GM12878 (cell line): Measurements from ENCODE around the gene ATG14. TPM values are rescaled to one million over a fixed set of nuclear protein-coding genes. Genes with fewer than 3 reads are reported as not detected.

Experiments used
- ATAC-seq: fragments of 200-7000 bp; cut with Tn5 transposase; 3 replicates; pipeline ENCODE4 v1.9.1; 2020; ENCODE audit warnings: mild to moderate bottlenecking, moderate library complexity
- BruUV-seq: library from RNA; stranded (reverse); fragments of 400-500 nt; replicated peaks from 2 replicates; lab custom pipeline; 2021; lab: Mats Ljungman, UMichigan
- CTCF ChIA-PET: fragments of 300-600 bp; sonication (Branson Sonifier 250); formaldehyde crosslinking; extraction: SDS; loops from one replicate; lab custom pipeline; 2021; ENCODE audit warnings: inconsistent platforms; lab: Yijun Ruan, JAX
- POLR2A ChIA-PET: fragments of 350-600 bp; formaldehyde crosslinking; extraction: SDS; loops from one replicate; lab custom pipeline; 2021; ENCODE audit warnings: inconsistent platforms; lab: Charles Lee
- RAD21 ChIA-PET: fragments of 300-600 bp; sonication (Branson Sonifier 250); formaldehyde crosslinking; loops from one replicate; lab custom pipeline; 2023; ENCODE audit warnings: antibody characterized with exemption; ENCODE audit not compliant: unreplicated experiment; lab: Charles Lee
- SMC1A ChIA-PET: fragments of 300-600 bp; sonication (Branson Sonifier 250); formaldehyde crosslinking; loops from one replicate; lab custom pipeline; 2023; ENCODE audit not compliant: unreplicated experiment, uncharacterized antibody; lab: Charles Lee
- DNase-seq: peaks from one replicate; pipeline ENCODE4 v3.0.0-alpha.2; 2011; ENCODE audit warnings: low read depth, low spot score
- FAIRE-seq: peaks from 3 replicates; lab custom pipeline; 2011; peaks lifted over from hg19 to GRCh38; lab: Jason Lieb, UNC
- H2AFZ ChIP-seq: 2 replicates; pipeline ENCODE4 v1.6.0; 2011; ENCODE audit warnings: low read depth, low read length, control low read depth; ENCODE audit not compliant: control insufficient read depth
- H3K27ac ChIP-seq: 2 replicates; pipeline ENCODE4 v1.5.1; 2011; ENCODE audit warnings: control low read depth; ENCODE audit not compliant: control insufficient read depth, insufficient read depth
- H3K27me3 ChIP-seq, 2 experiments: replicated peaks in 1 of 2; 2 replicates each; pipeline versions ENCODE4 v1.6.0 to v1.6.1; 2011; ENCODE audit warnings: low read length in 1 of 2; ENCODE audit not compliant: control insufficient read depth in 2 of 2, insufficient read depth in 2 of 2
- H3K36me3 ChIP-seq, 2 experiments: 2 replicates each; pipeline ENCODE4 v1.5.1; 2011; ENCODE audit warnings: low read length in 1 of 2; ENCODE audit not compliant: control insufficient read depth in 2 of 2, insufficient read depth in 2 of 2
- H3K4me1 ChIP-seq: 2 replicates; pipeline ENCODE4 v1.6.1; 2011; ENCODE audit warnings: mild to moderate bottlenecking, low read length, moderate library complexity, mixed read lengths; ENCODE audit not compliant: control insufficient read depth, insufficient read depth
- H3K4me2 ChIP-seq: 2 replicates; pipeline ENCODE4 v1.6.0; 2011; ENCODE audit warnings: control low read depth; ENCODE audit not compliant: control insufficient read depth, insufficient read depth
- H3K4me3 ChIP-seq: fragments of 200-600 bp; sonication (generic); 2 replicates; pipeline ENCODE4 v1.5.1; 2016
- H3K79me2 ChIP-seq: 2 replicates; pipeline ENCODE4 v1.6.0; 2011; ENCODE audit warnings: low read length; ENCODE audit not compliant: control insufficient read depth, insufficient read depth
- H3K9ac ChIP-seq: 2 replicates; pipeline ENCODE4 v1.8.0; 2011; ENCODE audit warnings: low read length, control low read depth, mixed read lengths; ENCODE audit not compliant: control insufficient read depth, insufficient read depth
- H3K9me3 ChIP-seq: replicated peaks from 3 replicates; pipeline ENCODE4 v1.5.1; 2011; ENCODE audit warnings: mild to moderate bottlenecking, low read length; ENCODE audit not compliant: control insufficient read depth, insufficient read depth
- H4K20me1 ChIP-seq: 2 replicates; pipeline ENCODE4 v1.6.0; 2011; ENCODE audit not compliant: control insufficient read depth, insufficient read depth
- ESRRA ChIP-seq: IDR thresholded peaks from 2 replicates; pipeline ENCODE4 v1.6.1; 2012; ENCODE audit warnings: mild to moderate bottlenecking, low read length, improper control_type of control experiment
- HDGF ChIP-seq: fragments of 450-650 bp; IDR thresholded peaks from 2 replicates; pipeline ENCODE4 v1.6.1; 2016; ENCODE audit warnings: antibody characterized with exemption
- MEF2A ChIP-seq: IDR thresholded peaks from 2 replicates; pipeline ENCODE4 v1.6.1; 2011; ENCODE audit warnings: low read depth, mild to moderate bottlenecking, low read length, moderate library complexity; ENCODE audit not compliant: insufficient read depth
- NFXL1 ChIP-seq: fragments of 450-650 bp; IDR thresholded peaks from 2 replicates; pipeline ENCODE4 v1.6.1; 2017; ENCODE audit warnings: antibody characterized with exemption, mild to moderate bottlenecking, borderline replicate concordance
- SMAD5 ChIP-seq: IDR thresholded peaks from 2 replicates; pipeline ENCODE4 v1.6.1; 2016; ENCODE audit warnings: antibody characterized with exemption, low read depth
- SREBF1 ChIP-seq: IDR thresholded peaks from 2 replicates; pipeline ENCODE4 v1.6.1; 2012; ENCODE audit warnings: mild to moderate bottlenecking, low read length
- TARDBP ChIP-seq: IDR thresholded peaks from 2 replicates; pipeline ENCODE4 v1.6.1; 2016; ENCODE audit warnings: borderline replicate concordance
- ZBTB33 ChIP-seq: fragments of 450-650 bp; IDR thresholded peaks from 2 replicates; pipeline ENCODE4 v1.6.1; 2017; ENCODE audit warnings: mild to moderate bottlenecking
- ZNF592 ChIP-seq: fragments of 450-650 bp; IDR thresholded peaks from 2 replicates; pipeline ENCODE4 v1.6.1; 2017; ENCODE audit warnings: mild to moderate bottlenecking, moderate library complexity
- ZNF622 ChIP-seq: fragments of 450-650 bp; IDR thresholded peaks from 2 replicates; pipeline ENCODE4 v1.6.1; 2017; ENCODE audit warnings: mild to moderate bottlenecking, inconsistent platforms
- ZNF687 ChIP-seq: fragments of 450-650 bp; IDR thresholded peaks from 2 replicates; pipeline ENCODE4 v1.6.1; 2017; ENCODE audit warnings: mild to moderate bottlenecking, moderate library complexity
- WGBS: methylation state at CpG from one replicate; pipeline ENCODE4 v1.1.6; 2016; ENCODE audit warnings: low lambda C conversion rate; ENCODE audit not compliant: insufficient replicate concordance, insufficient coverage; ENCODE audit errors: missing lambda C conversion rate; 5-methylcytosine and 5-hydroxymethylcytosine counted together
- in situ Hi-C: fragments of 300-500 bp; cut with MboI; formaldehyde crosslinking; loops from 9 replicates; pipeline ENCODE4 v1.14.3; 2018; ENCODE audit warnings: mixed read lengths
- intact Hi-C: fragments of 100-400 bp; cut with micrococcal nuclease; formaldehyde crosslinking; loops from one replicate; pipeline ENCODE4 v1.14.2; 2022; ENCODE audit not compliant: unreplicated experiment
- polyA plus RNA-seq, 11 experiments: library from polyadenylated mRNA; depleted of rRNA in 4 of 11; unstranded in 6 of 11; stranded (reverse) in 5 of 11; fragments of >200 nt; fragmentation: Nextera tagmentation in 4 of 11; fragmentation: Illumina TruSeq in 1 of 11; extraction: Ambion mirVana in 4 of 11; extraction: Trizol in 1 of 11; gene quantifications; 1 replicate in 1 of 11; 2 replicates in 10 of 11; pipeline versions ENCODE4 v1.2.1 to v1.2.3, GENCODE V29; 2011 to 2016; ENCODE audit warnings: inconsistent platforms in 2 of 11, missing spikeins in 2 of 11, low read depth in 1 of 11
- total RNA-seq, 4 experiments: library from RNA; depleted of rRNA in 3 of 4; stranded (reverse); fragments of >200 nt in 3 of 4; fragmentation: Illumina TruSeq in 1 of 4; extraction: Trizol in 1 of 4; gene quantifications; 2 replicates each; pipeline versions ENCODE4 v1.2.1 to v1.2.3, GENCODE V29; 2013 to 2021

Gene ATG14
- total and polyA plus RNA-seq, 10 of the 15 experiments (the other 5 are each of a cell fraction or from before 2014, with no cell fraction given) = 1.1 to 6.4 (median 5.0) TPM

GRCh38 chr14:55387121-55387520 is 24.5 kb downstream of the ATG14 start:
- intact Hi-C loops = no loop called here
- Histone ChIP-seq H3K9me3 (no peaks in the 10 kb centered on the region), H4K20me1 (no peaks in the 10 kb centered on the region), H3K36me3 (peaks cover 2 to 7% of the 10 kb centered on the region in 2 experiments; a peak in 3 of 4 replicates), H3K4me3 (no peak overlapping the region), H3K27me3 (no peaks in the 10 kb centered on the region), H3K4me2 (no peak overlapping the region), H3K27ac (no peak overlapping the region), H3K79me2 (no peaks in the 10 kb centered on the region), H3K9ac (no peak overlapping the region), H2AFZ (no peak overlapping the region), H3K4me1 (no peaks in the 10 kb centered on the region)
- in situ Hi-C loops = no loop called here
- BruUV-seq = no TSS peak
- ChIA-PET POLR2A (no interaction called here), RAD21 (no interaction called here), SMC1A (no interaction called here), CTCF (interaction anchor here (0.9 kb wide), 1 partner anchor 117 kb away, joined by 3 read pairs; no protein-coding TSS in a partner anchor)
- FAIRE-seq (no peak), ATAC-seq (no peak), DNase-seq (no peak)
- WGBS = 97% methylated on average over 4 of the region's 4 CpGs
- TF ChIP-seq ZNF622 = no peak
- TF ChIP-seq ZNF592 = no peak
- no peak for TF ChIP-seq TARDBP
- TF ChIP-seq ESRRA = no peak
- no peak for TF ChIP-seq HDGF
- TF ChIP-seq NFXL1 = no peak
- no peak for TF ChIP-seq ZNF687
- TF ChIP-seq SMAD5 = no peak
- no peak for TF ChIP-seq ZBTB33
- TF ChIP-seq SREBF1 = no peak
- no peak for TF ChIP-seq MEF2A
